Stimulated activated CD8-positive, alpha-beta memory T cell treated with anti-CD3 and anti-CD28 coated beads, Interleukin-2, amount 100 ng/mL, for 1 hour (primary cell): ENCODE measurements around the gene HOXB9.

Source experiments
- DNase-seq, 2 donors: peaks; one replicate each; pipeline ENCODE4 v3.0.0-alpha.2; 2020; ENCODE audit warnings: low read depth in 2 of 2

HOXB9 gene

DNA sequence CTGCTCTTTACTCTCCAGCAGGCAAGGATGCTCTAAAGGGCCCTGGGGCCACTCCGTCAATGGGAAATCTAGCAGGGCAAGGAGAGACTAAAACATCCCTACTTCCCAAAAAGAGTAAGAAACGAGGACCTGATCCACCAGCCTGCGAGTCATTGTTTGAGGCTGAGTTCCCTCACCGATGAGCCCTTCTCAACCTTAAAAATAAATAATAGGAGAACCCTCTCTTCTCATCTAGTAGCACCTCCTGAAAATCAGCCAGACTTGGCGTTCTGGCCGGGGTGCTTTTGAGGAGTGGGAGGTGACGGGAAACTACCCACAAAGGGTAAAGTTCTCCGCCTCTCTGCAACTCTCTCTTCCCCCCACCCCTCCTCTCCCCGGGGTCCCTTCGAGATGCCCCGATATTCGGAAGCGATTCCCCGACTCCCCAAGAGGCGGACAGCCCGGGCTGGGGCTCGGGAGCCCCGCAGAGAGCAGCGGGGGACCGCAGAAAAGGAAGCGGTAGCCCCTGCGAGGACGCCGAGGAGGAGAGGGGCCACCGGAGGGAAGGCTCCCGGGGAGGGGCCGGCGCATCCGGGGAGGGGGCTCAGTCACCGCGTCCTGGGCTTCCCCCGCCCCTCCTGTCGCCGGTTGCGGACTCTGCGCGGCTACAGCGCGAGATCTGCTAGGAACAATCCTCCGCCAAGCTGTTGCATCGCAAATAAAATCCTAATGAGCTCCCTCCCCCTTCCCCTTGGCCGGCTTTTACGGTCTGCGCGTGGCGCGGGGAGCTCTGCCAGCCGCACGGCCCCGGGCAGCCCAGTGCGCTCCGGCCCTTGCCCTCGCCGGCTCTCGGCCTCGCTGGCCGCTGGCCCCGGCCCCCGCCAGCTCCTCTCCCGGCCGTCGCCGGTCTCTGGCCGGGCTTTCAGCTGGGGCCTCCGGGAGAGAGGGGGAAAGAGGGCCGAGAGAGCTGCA lies 1.3 kb downstream of the HOXB9 start:
- no peak for DNase-seq

GRCh38 chr17:48624118-48624517 lies 2.0 kb downstream of the HOXB9 start:
- no peak for DNase-seq

GRCh38 chr17:48623583-48623982 lies 2.6 kb downstream of the HOXB9 start:
- DNase-seq = no peak

GRCh38 chr17:48622857-48623256 lies 3.3 kb downstream of the HOXB9 start:
- no peak for DNase-seq

DNA sequence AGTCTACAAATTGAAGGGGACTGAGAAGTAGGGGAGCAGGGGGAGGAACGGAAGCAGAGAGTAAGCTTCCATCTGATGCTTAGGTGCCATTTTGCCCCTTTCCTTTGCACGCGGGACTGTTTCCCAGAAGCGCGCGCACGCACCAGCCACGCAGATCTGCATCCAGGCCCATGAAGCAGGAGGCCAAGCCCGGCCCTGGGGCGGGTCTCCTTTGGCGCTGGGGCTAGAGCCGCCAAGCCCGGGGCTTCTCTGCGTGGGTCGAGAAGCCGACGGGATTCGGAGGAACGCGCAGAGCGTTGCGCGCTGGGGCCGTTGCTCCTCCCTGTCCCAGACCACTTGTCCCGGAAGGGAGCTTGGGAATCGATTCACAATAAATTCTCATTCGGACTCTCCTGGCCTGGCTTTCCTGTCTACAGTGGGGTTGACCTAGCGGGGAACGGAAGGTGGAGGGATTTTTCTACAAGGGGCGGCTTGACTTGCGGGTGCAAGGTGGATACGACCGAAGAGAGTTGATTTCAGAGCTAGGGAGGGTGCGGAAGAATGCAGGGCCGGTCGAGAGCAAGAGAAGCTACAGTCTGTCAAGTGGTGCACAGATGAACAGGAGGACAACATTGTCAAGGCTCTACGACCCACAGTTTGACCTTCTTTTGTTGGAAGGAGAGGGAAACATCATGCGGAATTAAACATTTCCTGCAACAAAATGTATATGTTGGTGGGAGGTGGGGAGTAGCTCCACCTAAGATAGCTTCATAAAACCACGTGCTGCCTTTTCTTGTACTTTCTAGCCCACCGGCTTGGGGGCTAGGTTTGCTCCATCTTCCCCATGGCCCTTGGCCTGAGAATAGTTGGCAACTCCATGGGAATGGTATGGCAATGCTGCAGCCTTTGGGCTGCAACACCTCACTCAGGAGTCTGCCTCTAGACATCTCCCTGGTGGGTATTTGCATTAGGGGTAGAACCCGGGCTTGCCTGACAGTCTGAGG lies 4.5 kb downstream of the HOXB9 start:
- no peak for DNase-seq

DNA sequence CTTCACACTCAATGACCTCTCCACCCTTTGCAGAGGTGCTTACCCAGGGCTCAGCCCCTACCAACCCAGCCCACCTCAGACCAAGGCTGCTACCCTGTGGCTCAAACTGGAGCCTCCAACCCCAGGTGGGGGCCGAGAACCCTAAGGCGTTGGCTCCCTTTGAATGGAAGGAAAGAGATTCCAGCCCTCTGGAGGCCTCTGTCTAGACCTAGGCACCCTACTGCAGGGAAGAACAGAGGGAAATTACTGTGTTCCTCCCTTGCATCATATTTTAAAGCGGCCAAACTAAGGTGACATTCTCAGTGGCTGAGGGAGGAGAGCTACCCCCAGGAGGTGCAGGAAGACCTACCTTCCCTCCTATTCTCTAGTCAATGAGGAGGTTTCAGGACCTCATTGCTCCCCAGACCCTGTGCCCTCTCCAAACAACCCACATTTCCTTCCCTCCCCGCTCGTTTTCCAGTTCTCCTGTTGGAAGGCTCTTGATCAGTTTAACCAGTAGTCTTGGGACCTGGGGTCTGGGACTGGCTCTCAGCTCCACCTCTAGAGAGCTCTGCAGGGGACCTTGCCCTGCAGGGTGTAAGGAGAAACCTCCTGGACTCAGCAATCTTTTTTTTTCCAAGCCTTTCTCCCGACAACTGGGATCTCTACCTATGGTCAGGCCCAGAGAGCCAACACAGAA lies 5.6 kb downstream of the HOXB9 start:
- no peak for DNase-seq

DNA sequence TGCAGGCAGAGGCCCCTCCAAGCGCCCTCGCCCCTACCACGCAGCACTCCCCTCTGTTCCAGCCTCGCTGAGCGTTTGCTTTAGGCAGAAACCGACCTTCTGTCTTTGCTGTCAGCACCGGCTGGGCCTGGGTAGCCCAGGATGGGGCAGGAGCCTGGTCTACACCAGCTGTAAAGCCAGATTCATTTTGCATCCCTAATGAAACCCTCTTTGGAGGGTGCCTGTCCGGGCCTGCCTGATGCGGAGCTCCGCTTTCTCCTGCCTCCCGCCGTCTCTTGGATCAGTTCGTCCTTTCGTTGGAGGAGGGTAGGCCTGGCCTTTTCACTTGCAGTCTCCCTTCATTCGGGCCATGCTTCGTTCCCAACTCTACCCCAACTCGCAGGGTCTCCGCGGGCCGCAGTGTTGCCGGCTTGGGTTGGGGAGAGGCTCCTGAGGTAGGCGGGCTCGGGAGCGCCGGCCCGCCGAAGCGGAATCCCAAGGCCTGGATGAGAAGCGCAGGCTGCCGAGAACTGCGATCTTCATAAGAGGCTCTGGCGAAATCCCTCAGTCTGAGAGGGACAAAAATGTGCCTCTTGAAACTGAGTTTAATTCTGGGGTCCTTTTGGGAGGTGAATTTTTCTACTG lies 6.2 kb downstream of the HOXB9 start:
- DNase-seq = no peak

DNA sequence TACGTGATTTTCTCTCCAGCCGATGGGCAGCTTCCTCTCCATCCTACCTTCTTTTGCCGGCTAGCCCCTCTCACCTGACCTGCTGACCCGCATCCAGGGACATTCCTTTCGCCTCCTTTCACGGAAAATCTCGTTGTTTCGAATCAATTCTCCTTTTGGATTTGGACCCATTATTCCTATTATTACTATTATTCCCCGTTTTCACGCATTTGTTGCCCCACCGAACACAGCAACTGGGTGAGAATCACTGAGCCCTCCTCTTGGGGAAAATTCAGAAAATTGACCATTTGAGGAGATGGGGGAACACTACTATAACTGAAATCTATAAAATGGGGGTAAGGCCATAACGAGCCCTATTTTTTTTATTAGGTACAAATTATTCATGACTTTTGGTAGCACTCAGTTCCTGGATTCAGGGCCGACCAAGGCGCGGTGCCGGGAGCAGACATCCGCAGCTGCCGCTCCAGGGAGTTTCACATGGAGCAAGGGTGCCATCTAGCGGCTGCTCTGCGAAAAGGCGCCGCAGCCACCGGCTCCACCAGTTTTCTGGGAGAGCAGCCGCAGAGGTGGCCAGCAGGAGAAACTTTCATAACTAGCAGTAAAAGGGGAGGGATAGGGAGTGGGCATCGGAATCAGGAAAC lies 7.8 kb downstream of the HOXB9 start:
- DNase-seq = peak; percentile 64 to 68

DNA sequence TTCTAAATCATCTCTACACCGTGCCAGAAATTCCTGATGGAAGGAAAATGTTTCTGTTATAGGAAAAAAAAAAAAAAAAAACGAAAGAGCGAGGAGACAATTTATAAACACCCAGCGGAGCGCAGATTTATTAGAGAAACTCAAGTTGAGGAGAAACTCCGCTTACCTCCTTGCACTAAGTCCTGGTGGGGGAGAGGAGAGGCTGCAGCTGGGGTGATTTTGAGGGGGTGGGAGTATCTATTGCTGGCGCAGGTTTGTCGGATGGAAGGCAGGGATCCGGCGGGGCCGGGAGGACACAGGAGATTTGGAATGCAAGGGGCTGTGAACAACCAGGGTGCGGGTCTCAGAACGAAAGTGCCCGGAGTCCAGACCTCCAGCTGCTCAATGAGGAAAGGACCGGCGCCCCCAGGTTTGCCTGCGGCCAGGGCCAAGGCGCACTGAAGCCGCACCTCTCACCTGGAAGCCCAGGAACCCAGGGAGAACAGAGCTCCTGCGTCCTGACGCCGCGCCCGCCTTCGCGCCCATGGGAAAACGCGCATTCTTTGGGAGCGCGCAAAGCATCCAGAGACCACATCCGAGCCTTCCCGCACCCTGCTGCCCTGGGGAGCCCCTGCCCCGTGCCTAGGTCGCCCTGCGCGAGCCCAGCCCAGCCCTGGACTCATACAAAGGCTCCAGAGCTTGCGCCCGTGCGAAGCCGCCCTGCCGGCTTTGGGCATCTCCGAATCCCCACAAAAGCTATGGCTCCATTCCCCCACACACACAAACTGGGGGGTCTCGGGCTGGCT lies 8.5 kb downstream of the HOXB9 start:
- no peak for DNase-seq

GRCh38 chr17:48616717-48617470 lies 9.3 kb downstream of the HOXB9 start:
- no peak for DNase-seq

GRCh38 chr17:48615963-48616716 lies 10.0 kb downstream of the HOXB9 start:
- DNase-seq = no peak

- DNase-seq = no peak
These were observed 10.9 kb downstream of the HOXB9 start, which contains the start of gene HOXB8 for GRCh38 chr17:48615047-48615962. Gene HOXB8, minus strand, starts transcription at chr17:48615292. Its CDS starts 588 bp downstream, at chr17:48614704.

DNA sequence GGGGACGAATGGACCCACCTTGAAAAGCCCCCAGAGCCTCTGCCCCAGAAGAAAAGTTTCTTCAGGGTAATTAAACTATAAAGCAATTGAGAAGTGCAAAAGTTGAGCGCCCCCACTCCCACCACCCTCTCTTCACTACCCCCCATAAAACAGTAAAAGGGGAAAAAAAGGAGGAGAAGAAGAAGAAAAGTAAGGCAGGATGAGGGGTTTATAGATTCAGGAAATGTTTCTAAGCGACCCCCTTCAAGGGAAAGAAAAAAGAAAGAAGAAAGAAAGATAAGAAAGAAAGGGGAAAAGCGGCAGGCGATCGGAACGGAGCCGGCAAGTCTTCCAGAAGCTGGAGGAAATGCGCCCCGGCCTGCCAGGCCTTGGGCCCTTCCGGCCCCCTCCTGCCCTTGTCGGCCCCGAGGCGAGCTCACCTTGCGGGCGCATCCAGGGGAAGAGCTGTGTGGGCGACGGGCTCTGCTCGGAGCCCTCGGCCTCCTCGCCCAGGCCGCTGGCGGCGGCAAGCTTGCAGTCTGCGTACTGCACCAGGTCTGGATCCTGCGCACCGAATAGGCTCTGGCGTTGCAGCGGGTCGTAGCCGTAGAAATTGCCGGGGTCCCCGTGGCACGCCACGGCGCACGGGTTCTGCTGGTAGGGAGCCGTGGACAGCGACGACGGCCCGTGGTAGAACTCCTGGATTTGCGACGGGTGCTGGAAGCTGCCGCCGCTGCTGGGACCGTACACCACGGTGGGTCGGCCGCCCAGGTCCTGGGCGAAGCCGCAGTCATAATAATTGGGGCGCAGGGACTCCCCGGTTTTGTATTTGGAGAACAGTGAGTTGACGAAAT lies 12.1 kb downstream of the HOXB9 start:
- DNase-seq = no peak

DNA sequence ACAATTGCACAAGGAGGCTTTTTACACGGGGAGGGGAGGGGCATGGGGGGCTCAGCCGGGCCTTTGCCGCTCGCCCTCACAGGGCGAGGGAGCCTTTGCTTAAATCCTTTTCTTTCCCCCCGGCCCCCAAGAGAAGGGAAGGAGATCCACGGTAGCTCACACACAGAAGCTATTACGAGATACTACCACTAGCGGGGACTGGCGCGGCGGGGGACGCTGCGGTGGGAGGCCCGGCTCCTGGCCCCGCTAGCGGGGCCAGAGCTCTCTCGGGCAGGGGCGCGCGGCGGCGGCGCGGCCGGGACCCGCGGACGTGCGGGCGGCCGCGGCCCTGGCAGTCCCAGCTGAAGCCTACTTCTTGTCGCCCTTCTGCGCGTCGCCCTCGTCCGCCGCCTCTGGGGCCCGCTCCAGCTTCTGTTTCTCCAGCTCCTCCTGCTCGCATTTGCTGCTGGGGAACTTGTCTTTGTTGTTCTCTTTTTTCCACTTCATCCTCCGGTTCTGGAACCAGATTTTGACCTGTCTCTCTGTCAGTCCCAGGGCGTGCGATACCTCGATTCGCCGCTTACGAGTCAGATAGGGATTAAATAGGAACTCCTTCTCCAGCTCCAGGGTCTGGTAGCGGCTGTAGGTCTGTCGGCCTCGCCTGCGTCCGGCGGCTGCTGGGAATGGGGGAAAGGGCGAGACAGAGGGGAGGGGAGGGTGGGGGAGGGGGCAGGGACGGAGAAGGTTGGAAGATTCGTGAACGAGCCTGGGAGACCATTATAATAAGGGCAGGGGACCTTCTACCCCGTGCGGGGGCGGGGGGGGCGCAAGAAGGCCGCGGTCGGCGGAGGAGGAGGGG lies 13.1 kb downstream of the HOXB9 start:
- no peak for DNase-seq

GRCh38 chr17:48612456-48612853 lies 13.7 kb downstream of the HOXB9 start:
- DNase-seq = no peak
